GM13976 (cell line): ENCODE results near the gene BMP6.

ENCODE experiments used
- DNase-seq: peaks from one replicate; pipeline ENCODE4 v3.0.0; 2012; ENCODE audit warnings: low spot score
- in situ Hi-C: fragments of 300-500 bp; cut with MboI; formaldehyde crosslinking; loops from one replicate; pipeline ENCODE4 v1.12.0; 2022; ENCODE audit warnings: low sequenced_read_pairs, mixed read lengths, inconsistent platforms; ENCODE audit not compliant: unreplicated experiment
- TF ChIP-seq, protein P1 (sequence below): IDR thresholded peaks from 2 replicates; pipeline ENCODE4 v1.5.1; 2012; ENCODE audit warnings: borderline replicate concordance, mild to moderate bottlenecking; ENCODE audit not compliant: insufficient read depth; ENCODE audit errors: extremely low read depth, missing control alignments, control extremely low read depth

BMP6 gene

DNA sequence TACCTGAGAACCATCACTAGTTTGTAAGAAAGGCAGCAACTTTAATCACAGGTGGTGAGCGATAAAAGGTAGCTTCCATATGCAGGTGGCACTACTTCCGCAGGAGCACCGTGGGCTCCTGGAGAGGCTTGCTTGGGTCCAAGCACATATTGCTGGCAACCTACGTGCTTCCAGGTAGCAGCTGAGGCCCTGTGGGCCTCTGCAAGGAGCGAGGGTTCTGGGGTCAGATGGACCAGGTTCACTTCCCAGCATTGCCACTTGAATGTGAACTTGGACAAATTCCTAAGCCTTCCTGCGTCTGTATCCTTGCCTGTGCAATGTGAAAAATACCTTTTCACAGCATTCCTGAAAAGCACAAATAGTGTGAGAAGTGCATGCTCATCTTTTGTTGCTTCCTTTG lies 153.7 kb downstream of the BMP6 start:
- TF ChIP-seq, protein P1, sequence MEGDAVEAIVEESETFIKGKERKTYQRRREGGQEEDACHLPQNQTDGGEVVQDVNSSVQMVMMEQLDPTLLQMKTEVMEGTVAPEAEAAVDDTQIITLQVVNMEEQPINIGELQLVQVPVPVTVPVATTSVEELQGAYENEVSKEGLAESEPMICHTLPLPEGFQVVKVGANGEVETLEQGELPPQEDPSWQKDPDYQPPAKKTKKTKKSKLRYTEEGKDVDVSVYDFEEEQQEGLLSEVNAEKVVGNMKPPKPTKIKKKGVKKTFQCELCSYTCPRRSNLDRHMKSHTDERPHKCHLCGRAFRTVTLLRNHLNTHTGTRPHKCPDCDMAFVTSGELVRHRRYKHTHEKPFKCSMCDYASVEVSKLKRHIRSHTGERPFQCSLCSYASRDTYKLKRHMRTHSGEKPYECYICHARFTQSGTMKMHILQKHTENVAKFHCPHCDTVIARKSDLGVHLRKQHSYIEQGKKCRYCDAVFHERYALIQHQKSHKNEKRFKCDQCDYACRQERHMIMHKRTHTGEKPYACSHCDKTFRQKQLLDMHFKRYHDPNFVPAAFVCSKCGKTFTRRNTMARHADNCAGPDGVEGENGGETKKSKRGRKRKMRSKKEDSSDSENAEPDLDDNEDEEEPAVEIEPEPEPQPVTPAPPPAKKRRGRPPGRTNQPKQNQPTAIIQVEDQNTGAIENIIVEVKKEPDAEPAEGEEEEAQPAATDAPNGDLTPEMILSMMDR: no peak
- in situ Hi-C loops: no loop called here
- no peak for DNase-seq

DNA sequence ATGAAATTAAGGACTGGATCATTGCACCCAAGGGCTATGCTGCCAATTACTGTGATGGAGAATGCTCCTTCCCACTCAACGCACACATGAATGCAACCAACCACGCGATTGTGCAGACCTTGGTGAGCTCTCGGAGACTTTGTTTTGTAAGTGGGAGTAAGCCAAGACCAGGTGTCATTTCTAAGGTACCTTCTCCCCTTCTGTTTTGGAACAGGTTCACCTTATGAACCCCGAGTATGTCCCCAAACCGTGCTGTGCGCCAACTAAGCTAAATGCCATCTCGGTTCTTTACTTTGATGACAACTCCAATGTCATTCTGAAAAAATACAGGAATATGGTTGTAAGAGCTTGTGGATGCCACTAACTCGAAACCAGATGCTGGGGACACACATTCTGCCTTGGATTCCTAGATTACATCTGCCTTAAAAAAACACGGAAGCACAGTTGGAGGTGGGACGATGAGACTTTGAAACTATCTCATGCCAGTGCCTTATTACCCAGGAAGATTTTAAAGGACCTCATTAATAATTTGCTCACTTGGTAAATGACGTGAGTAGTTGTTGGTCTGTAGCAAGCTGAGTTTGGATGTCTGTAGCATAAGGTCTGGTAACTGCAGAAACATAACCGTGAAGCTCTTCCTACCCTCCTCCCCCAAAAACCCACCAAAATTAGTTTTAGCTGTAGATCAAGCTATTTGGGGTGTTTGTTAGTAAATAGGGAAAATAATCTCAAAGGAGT lies 154.2 kb downstream of the BMP6 start:
- in situ Hi-C loops: no loop called here
- TF ChIP-seq, protein P1: no peak
- DNase-seq: no peak

DNA sequence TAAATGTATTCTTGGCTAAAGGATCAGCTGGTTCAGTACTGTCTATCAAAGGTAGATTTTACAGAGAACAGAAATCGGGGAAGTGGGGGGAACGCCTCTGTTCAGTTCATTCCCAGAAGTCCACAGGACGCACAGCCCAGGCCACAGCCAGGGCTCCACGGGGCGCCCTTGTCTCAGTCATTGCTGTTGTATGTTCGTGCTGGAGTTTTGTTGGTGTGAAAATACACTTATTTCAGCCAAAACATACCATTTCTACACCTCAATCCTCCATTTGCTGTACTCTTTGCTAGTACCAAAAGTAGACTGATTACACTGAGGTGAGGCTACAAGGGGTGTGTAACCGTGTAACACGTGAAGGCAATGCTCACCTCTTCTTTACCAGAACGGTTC lies 154.8 kb downstream of the BMP6 start:
- TF ChIP-seq, protein P1: no peak
- in situ Hi-C loops: no loop called here
- DNase-seq: no peak

DNA sequence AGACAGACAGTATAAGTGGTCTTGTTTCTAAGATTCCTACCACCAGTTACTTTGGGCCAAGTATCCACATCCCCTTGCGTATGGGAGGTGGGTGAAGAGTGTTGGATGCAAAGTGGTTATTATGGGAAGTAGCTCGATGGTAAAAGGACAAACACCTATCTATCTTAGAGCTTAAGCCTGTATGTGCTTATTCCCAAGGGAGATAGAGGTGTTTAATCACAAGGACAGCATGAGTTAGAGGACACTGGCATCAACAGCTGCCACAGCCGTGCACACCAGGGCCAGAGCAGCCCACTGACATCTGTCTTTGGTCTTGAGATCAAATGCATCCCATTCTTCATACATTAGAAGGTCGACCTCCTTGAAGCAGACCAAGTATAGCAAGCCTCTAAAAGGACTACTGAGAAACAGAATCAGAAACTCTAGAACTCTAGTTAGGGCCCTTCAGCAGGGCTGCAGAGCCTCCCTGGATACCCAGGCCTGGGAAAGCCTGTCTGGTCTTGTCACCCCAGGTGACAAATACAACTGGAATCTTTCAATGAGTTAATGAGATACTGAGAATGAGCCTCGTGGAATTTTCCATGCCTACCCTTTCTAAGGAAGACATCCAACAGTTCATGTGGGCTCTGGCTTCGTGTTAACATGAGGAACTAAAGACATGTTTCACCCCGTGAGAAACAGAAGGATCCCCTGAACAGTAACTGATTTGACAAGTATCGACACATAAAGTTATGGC lies 156.0 kb downstream of the BMP6 start:
- in situ Hi-C loops: no loop called here
- TF ChIP-seq, protein P1: no peak
- no peak for DNase-seq

DNA sequence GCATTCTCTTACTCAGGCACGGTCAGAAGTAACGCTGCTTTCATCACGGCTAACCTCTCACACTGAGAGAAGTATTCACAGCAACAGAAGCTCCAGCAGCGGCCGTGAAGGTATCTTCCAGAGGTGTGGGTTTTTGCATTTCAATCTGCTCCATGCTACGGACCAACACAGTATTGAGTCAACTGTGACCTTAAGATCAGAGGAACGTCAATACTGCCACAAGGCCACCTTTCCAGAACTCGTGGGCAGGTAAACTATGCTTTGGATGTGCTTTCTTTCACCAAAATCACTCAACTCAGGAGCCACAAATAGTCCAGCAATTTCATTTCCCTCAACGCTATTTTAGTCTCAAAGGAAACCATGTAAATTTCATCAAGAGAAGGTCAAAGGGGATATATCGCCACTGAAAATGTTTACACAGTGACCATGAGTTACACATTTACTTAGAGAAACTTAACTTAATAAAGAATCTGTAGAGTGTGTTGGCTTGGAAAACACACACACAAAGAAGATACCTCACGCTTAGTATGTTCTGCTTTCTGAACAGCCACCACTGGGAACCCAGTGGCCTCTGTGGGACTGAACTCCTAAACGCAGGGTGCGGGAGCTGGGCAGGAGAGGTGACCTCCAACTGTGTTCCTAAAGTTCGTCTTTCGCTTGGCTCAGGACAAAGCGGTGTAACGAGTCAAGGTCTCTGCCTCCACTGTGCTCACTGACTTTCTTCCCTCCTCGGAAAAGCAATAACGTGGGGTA lies 156.8 kb downstream of the BMP6 start:
- TF ChIP-seq, protein P1: no peak
- in situ Hi-C loops: no loop called here
- DNase-seq: no peak

DNA sequence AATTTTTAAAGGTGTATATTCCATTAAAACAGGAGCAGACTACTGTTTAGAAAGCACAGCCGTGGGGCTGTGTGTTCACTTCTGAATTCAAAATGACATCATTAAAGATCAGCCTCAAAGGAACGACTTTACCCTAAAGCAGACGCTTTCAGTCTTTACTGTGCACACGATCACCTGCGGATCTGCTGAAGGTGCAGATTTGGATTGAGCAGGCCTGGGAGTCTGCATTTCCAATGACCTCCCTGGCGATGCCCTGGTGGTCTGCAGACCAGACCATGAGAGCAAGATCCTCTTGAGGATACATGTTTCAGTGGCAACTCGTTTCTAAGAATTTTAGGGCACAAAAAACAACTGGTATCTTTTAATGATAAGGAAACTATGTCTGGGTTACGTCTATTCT lies 157.5 kb downstream of the BMP6 start:
- no peak for DNase-seq
- in situ Hi-C loops: no loop called here
- TF ChIP-seq, protein P1: no peak
